Measurements from ENCODE around the gene MYO15B.

DNA sequence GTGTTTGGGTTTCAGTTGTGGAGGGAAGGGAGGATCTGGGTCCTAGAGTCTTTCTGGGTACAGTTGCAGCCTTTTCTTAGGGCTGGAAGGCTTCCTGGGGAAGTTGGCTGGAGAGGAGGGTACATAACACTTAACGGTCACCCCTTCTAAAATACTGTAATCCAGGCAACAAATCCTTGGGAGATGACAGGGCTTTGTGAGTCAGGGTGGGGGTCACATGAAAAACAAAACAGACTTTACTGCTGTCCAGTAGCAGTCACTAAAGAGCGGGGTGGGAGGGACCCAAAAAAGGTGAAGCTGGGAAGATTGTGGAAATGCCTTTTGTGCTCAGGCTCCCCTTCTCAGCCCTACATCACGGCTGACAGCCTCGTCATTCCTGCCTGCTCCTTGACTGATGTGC, 85.9 kb downstream of the MYO15B start:
- TF ChIP-seq, protein P1, sequence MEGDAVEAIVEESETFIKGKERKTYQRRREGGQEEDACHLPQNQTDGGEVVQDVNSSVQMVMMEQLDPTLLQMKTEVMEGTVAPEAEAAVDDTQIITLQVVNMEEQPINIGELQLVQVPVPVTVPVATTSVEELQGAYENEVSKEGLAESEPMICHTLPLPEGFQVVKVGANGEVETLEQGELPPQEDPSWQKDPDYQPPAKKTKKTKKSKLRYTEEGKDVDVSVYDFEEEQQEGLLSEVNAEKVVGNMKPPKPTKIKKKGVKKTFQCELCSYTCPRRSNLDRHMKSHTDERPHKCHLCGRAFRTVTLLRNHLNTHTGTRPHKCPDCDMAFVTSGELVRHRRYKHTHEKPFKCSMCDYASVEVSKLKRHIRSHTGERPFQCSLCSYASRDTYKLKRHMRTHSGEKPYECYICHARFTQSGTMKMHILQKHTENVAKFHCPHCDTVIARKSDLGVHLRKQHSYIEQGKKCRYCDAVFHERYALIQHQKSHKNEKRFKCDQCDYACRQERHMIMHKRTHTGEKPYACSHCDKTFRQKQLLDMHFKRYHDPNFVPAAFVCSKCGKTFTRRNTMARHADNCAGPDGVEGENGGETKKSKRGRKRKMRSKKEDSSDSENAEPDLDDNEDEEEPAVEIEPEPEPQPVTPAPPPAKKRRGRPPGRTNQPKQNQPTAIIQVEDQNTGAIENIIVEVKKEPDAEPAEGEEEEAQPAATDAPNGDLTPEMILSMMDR (IDR thresholded peaks at IDR 0.05) = no peak
- TF ChIP-seq POLR2A (IDR thresholded peaks at IDR 0.05) = no peak

Measured in adrenal gland (tissue), 5 donors.